Stimulated activated CD8-positive, alpha-beta memory T cell treated with anti-CD3 and anti-CD28 coated beads, Interleukin-7, amount 100 ng/mL, for 4 hours (primary cell): ENCODE results near the gene KLRC4.
"Not testable (repeated sequence)": the region's sequence is repeated elsewhere in the genome, so short reads cannot be mapped to it uniquely, and the experiment has no call there.

ENCODE experiments used
- DNase-seq, 2 donors: peaks; one replicate each; pipeline ENCODE4 v3.0.0-alpha.2; 2020; ENCODE audit warnings: low read depth in 2 of 2

Gene KLRC4

GRCh38 chr12:10409392-10409791, at the start of gene KLRC4:
Gene KLRC4 (minus strand): TSS chr12:10409757. CDS start chr12:10409575, 182 bp downstream.
- DNase-seq, result no peak

- no peak for DNase-seq
Measured at GRCh38 chr12:10457760-10458159, 48.2 kb upstream of the KLRC4 start.

- DNase-seq, result no peak
Measured at GRCh38 chr12:10456856-10457255, 47.3 kb upstream of the KLRC4 start.

GRCh38 chr12:10455766-10456165, 46.2 kb upstream of the KLRC4 start:
- DNase-seq, result no peak

GRCh38 chr12:10454531-10454930, 45.0 kb upstream of the KLRC4 start:
- DNase-seq, result no peak

GRCh38 chr12:10453156-10453555, 43.6 kb upstream of the KLRC4 start, which contains the start of gene KLRC1:
Gene KLRC1 (minus strand): TSS chr12:10453377. CDS start chr12:10451156, 2,221 bp downstream.
- DNase-seq, result no peak

GRCh38 chr12:10448236-10448635, 38.7 kb upstream of the KLRC4 start:
- no peak for DNase-seq

- not testable (repeated sequence) for DNase-seq
Measured at GRCh38 chr12:10446052-10446451, 36.5 kb upstream of the KLRC4 start.

GRCh38 chr12:10441144-10441543, 31.6 kb upstream of the KLRC4 start:
- DNase-seq, result not testable (repeated sequence)

- not testable (repeated sequence) for DNase-seq
Measured at GRCh38 chr12:10439608-10440274, 30.2 kb upstream of the KLRC4 start.

GRCh38 chr12:10437601-10438000, 28.0 kb upstream of the KLRC4 start:
- DNase-seq, result not testable (repeated sequence)

- DNase-seq, result not testable (repeated sequence)
Measured at GRCh38 chr12:10435816-10436215, 26.3 kb upstream of the KLRC4 start, which contains the start of gene KLRC2. Gene KLRC2 (minus strand): TSS chr12:10436010. CDS start chr12:10435986, 24 bp downstream.

- DNase-seq, result not testable (repeated sequence)
Measured at GRCh38 chr12:10430623-10431022, 21.1 kb upstream of the KLRC4 start.

- not testable (repeated sequence) for DNase-seq
Measured at GRCh38 chr12:10425938-10426337, 16.4 kb upstream of the KLRC4 start.

- not testable (repeated sequence) for DNase-seq
Measured at GRCh38 chr12:10424260-10424899, 14.8 kb upstream of the KLRC4 start.

GRCh38 chr12:10422159-10422558, 12.6 kb upstream of the KLRC4 start:
- DNase-seq, result not testable (repeated sequence)

GRCh38 chr12:10420334-10420733, 10.8 kb upstream of the KLRC4 start, which contains the start of gene KLRC3:
Gene KLRC3 (minus strand): TSS chr12:10420595. CDS start chr12:10420550, 45 bp downstream.
- not testable (repeated sequence) for DNase-seq

- no peak for DNase-seq
Measured at GRCh38 chr12:10408842-10409241, 715 bp downstream of the KLRC4 start.

- no peak for DNase-seq
Measured at GRCh38 chr12:10406725-10407124, 2.8 kb downstream of the KLRC4 start.

- DNase-seq, result no peak
Measured at GRCh38 chr12:10405294-10405693, 4.3 kb downstream of the KLRC4 start.

- no peak for DNase-seq
Measured at GRCh38 chr12:10404798-10405197, 4.8 kb downstream of the KLRC4 start.

GRCh38 chr12:10400829-10401228, 8.7 kb downstream of the KLRC4 start:
- DNase-seq, result no peak

GRCh38 chr12:10398168-10398567, 11.4 kb downstream of the KLRC4 start:
- no peak for DNase-seq
